K562 (cell line): Measurements from ENCODE around the gene STX11. TPM values are rescaled to one million over a fixed set of nuclear protein-coding genes. Genes with fewer than 3 reads are reported as not detected.
"Not testable (repeated sequence)": the region's sequence is repeated elsewhere in the genome, so short reads cannot be mapped to it uniquely, and the experiment has no call there.

Experiments used
- ATAC-seq: fragments of 200-7000 bp; cut with Tn5 transposase; 3 replicates; pipeline ENCODE4 v1.9.1; 2020; ENCODE audit warnings: moderate library complexity
- BruUV-seq: library from RNA; stranded (reverse); fragments of 400-500 nt; replicated peaks from 2 replicates; lab custom pipeline; 2021; lab: Mats Ljungman, UMichigan
- CTCF ChIA-PET: fragments of 300-600 bp; formaldehyde crosslinking; extraction: SDS; loops from one replicate; lab custom pipeline; 2021; ENCODE audit warnings: low intra/inter-chr PET ratio; lab: Yijun Ruan, JAX
- POLR2A ChIA-PET: fragments of 300-600, 350-650 bp; sonication (Branson Sonifier 250); formaldehyde crosslinking; extraction: SDS; loops from one replicate; lab custom pipeline; 2021; ENCODE audit warnings: antibody characterized with exemption, inconsistent platforms; lab: Yijun Ruan, JAX
- DNase-seq, 4 experiments: peaks; one replicate each; pipeline versions ENCODE4 v3.0.0 to v3.0.0-alpha.2; 2011 to 2018; ENCODE audit warnings: low spot score in 3 of 4, mixed read lengths in 3 of 4; ENCODE audit errors: extremely low read depth in 1 of 4
- FAIRE-seq: peaks from 2 replicates; lab custom pipeline; 2011; peaks lifted over from hg19 to GRCh38; lab: Jason Lieb, UNC
- H2AFZ ChIP-seq: 2 replicates; pipeline ENCODE4 v1.6.0; 2011; ENCODE audit warnings: low read depth, low read length, control low read depth, inconsistent platforms
- H3K27ac ChIP-seq: fragments of 200-600 bp; 3 replicates; pipeline ENCODE4 v1.8.0; 2011; ENCODE audit warnings: low read depth, mild to moderate bottlenecking, control low read depth, inconsistent platforms, low read length, moderate library complexity, mixed read lengths; ENCODE audit errors: extremely low read depth
- H3K27me3 ChIP-seq, 2 experiments: fragments of 300-600 bp in 1 of 2; 2 replicates in 1 of 2; 3 replicates in 1 of 2; pipeline versions ENCODE4 v1.6.0 to v1.8.0; 2011; ENCODE audit warnings: inconsistent platforms in 2 of 2, low read length in 2 of 2, mild to moderate bottlenecking in 1 of 2, mixed read lengths in 1 of 2, moderate library complexity in 1 of 2; ENCODE audit not compliant: control insufficient read depth in 2 of 2, insufficient read depth in 2 of 2
- H3K36me3 ChIP-seq: fragments of 300-600 bp; 3 replicates; pipeline ENCODE4 v1.8.0; 2011; ENCODE audit warnings: mild to moderate bottlenecking, low read length, inconsistent platforms; ENCODE audit not compliant: control insufficient read depth, insufficient read depth
- H3K4me1 ChIP-seq, 2 experiments: fragments of 200-600 bp in 1 of 2; replicated peaks in 1 of 2; 2 replicates in 1 of 2; 3 replicates in 1 of 2; pipeline versions ENCODE4 v1.5.1 to v1.8.0; 2011; ENCODE audit warnings: inconsistent platforms in 2 of 2, low read length in 2 of 2, mild to moderate bottlenecking in 1 of 2, mixed read lengths in 1 of 2, moderate library complexity in 1 of 2; ENCODE audit not compliant: control insufficient read depth in 2 of 2, insufficient read depth in 2 of 2
- H3K4me2 ChIP-seq: 2 replicates; pipeline ENCODE4 v1.6.1; 2011; ENCODE audit warnings: low read length, control low read depth, inconsistent platforms, mixed read lengths; ENCODE audit not compliant: insufficient read depth
- H3K4me3 ChIP-seq: fragments of 200-600 bp; sonication (generic), shearing (Covaris generic); 2 replicates; pipeline ENCODE4 v1.5.1; 2016; ENCODE audit warnings: control low read depth, inconsistent platforms
- H3K79me2 ChIP-seq: fragments of 200-600 bp; 3 replicates; pipeline ENCODE4 v1.8.0; 2011; ENCODE audit warnings: low read length, inconsistent platforms; ENCODE audit not compliant: control insufficient read depth, insufficient read depth
- H3K9ac ChIP-seq, 2 experiments: 2 replicates each; pipeline versions ENCODE4 v1.6.0 to v1.6.1; 2011; ENCODE audit warnings: low read depth in 2 of 2, low read length in 2 of 2, control low read depth in 1 of 2, inconsistent platforms in 1 of 2, mild to moderate bottlenecking in 1 of 2, mixed read lengths in 1 of 2; ENCODE audit not compliant: insufficient read depth in 1 of 2
- H3K9me1 ChIP-seq: one replicate; pipeline ENCODE4 v1.6.0; 2011; ENCODE audit warnings: inconsistent platforms, mild to moderate bottlenecking, low read length, moderate library complexity; ENCODE audit not compliant: control insufficient read depth, insufficient read depth
- H3K9me3 ChIP-seq: replicated peaks from 2 replicates; pipeline ENCODE4 v1.5.1; 2011; ENCODE audit warnings: low read depth, low read length, inconsistent platforms; ENCODE audit not compliant: control insufficient read depth, insufficient read depth
- H4K20me1 ChIP-seq: replicated peaks from 2 replicates; pipeline ENCODE4 v1.6.1; 2011; ENCODE audit warnings: low read length, inconsistent platforms, mixed read lengths; ENCODE audit not compliant: control insufficient read depth, insufficient read depth
- RAD21 ChIP-seq, 2 experiments: fragments of 250-450 bp in 1 of 2; fragments of 450-650 bp in 1 of 2; sonication (Bioruptor Pico) in 1 of 2; formaldehyde crosslinking in 1 of 2; IDR thresholded peaks in 1 of 2; conservative IDR thresholded peaks in 1 of 2; 2 replicates each; pipeline versions ENCODE4 v1.4.0 to v1.8.0; 2020 to 2022; ENCODE audit warnings: mild to moderate bottlenecking in 2 of 2, moderate library complexity in 1 of 2
- WGBS: fragments of 100-300 bp; shearing (Covaris generic); methylation state at CpG from one replicate; pipeline ENCODE4 v1.1.6; 2016; ENCODE audit warnings: low coverage, mixed read lengths; ENCODE audit not compliant: insufficient coverage; ENCODE audit errors: missing lambda C conversion rate; 5-methylcytosine and 5-hydroxymethylcytosine counted together
- in situ Hi-C: fragments of 300-500 bp; cut with MboI; formaldehyde crosslinking; loops from 4 replicates; pipeline ENCODE4 v1.15.0; 2018; ENCODE audit warnings: inconsistent platforms, mixed read lengths
- intact Hi-C: fragments of 100-400 bp; cut with micrococcal nuclease; formaldehyde crosslinking; loops from 2 replicates; pipeline ENCODE4 v1.14.2; 2022
- polyA plus RNA-seq, 8 experiments: library from polyadenylated mRNA; depleted of rRNA in 4 of 8; stranded (reverse) in 5 of 8; unstranded in 3 of 8; fragments of >200 nt; fragmentation: Nextera tagmentation in 2 of 8; fragmentation: Illumina TruSeq in 1 of 8; extraction: Ambion mirVana in 2 of 8; extraction: Trizol in 1 of 8; gene quantifications; 2 replicates each; pipeline versions ENCODE4 v1.2.1 to v1.2.3, GENCODE V29; 2011 to 2014; ENCODE audit warnings: inconsistent platforms in 1 of 8, missing spikeins in 1 of 8
- total RNA-seq, 7 experiments: library from RNA; depleted of rRNA in 6 of 7; stranded (reverse); fragments of >200 nt in 6 of 7; fragmentation: Illumina TruSeq in 2 of 7; extraction: Trizol in 2 of 7; gene quantifications; 2 replicates each; pipeline versions ENCODE4 v1.2.1 to v1.2.3, GENCODE V29; 2011 to 2021; ENCODE audit warnings: low replicate concordance in 1 of 7
- TF ChIP-seq, protein P1 (sequence below): fragments of 450-650 bp; IDR thresholded peaks from 2 replicates; pipeline ENCODE4 v1.6.1; 2016; ENCODE audit warnings: low read depth

The STX11 gene
- total and polyA plus RNA-seq, 9 of the 15 experiments (the other 6 are each of a cell fraction or from before 2014, with no cell fraction given) = 0.06 to 0.73 (median 0.40) TPM

DNA sequence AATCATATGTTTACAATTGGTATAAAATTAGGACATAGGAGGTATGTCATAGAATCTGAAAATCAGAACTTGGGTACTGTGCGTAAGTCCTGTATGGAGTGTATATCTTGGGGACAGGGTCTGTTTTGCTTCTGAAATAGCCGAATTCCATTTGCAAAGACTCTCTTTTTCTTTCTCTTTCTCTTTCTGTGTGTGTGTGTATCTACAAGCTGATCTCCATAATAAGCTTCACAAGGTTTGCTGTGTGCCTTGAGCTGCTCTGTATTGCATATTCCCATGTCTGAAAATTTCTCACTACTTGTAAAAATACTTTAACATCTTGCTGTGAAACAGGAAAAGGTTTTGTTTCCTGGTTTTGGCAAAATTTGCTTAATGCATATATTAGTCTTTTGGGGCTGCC, 29.5 kb downstream of the STX11 start:
- TF ChIP-seq, protein P1, sequence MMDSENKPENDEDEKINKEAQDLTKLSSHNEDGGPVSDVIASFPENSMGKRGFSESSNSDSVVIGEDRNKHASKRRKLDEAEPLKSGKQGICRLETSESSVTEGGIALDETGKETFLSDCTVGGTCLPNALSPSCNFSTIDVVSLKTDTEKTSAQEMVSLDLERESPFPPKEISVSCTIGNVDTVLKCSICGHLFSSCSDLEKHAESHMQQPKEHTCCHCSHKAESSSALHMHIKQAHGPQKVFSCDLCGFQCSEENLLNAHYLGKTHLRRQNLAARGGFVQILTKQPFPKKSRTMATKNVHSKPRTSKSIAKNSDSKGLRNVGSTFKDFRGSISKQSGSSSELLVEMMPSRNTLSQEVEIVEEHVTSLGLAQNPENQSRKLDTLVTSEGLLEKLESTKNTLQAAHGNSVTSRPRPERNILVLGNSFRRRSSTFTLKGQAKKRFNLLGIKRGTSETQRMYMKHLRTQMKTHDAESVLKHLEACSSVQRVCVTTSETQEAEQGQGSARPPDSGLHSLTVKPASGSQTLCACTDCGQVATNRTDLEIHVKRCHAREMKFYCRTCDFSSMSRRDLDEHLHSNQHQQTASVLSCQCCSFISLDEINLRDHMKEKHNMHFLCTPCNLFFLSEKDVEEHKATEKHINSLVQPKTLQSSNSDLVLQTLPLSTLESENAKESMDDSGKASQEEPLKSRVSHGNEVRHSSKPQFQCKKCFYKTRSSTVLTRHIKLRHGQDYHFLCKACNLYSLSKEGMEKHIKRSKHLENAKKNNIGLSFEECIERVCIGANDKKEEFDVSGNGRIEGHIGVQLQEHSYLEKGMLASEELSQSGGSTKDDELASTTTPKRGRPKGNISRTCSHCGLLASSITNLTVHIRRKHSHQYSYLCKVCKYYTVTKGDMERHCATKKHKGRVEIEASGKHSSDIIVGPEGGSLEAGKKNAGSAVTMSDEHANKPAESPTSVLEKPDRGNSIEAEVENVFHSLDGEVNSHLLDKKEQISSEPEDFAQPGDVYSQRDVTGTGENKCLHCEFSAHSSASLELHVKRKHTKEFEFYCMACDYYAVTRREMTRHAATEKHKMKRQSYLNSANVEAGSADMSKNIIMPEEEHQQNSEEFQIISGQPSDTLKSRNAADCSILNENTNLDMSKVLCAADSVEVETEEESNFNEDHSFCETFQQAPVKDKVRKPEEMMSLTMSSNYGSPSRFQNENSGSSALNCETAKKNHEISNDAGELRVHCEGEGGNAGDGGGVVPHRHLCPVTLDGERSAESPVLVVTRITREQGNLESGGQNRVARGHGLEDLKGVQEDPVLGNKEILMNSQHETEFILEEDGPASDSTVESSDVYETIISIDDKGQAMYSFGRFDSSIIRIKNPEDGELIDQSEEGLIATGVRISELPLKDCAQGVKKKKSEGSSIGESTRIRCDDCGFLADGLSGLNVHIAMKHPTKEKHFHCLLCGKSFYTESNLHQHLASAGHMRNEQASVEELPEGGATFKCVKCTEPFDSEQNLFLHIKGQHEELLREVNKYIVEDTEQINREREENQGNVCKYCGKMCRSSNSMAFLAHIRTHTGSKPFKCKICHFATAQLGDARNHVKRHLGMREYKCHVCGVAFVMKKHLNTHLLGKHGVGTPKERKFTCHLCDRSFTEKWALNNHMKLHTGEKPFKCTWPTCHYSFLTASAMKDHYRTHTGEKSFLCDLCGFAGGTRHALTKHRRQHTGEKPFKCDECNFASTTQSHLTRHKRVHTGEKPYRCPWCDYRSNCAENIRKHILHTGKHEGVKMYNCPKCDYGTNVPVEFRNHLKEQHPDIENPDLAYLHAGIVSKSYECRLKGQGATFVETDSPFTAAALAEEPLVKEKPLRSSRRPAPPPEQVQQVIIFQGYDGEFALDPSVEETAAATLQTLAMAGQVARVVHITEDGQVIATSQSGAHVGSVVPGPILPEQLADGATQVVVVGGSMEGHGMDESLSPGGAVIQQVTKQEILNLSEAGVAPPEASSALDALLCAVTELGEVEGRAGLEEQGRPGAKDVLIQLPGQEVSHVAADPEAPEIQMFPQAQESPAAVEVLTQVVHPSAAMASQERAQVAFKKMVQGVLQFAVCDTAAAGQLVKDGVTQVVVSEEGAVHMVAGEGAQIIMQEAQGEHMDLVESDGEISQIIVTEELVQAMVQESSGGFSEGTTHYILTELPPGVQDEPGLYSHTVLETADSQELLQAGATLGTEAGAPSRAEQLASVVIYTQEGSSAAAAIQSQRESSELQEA = no peak
- TF ChIP-seq RAD21 (CRISPR knock-in tag; conservative IDR thresholded peaks at IDR 0.05 in 1 of 2, IDR thresholded peaks at IDR 0.05 in 1 of 2) = no peak
- TF ChIP-seq, all 486 proteins: peak for 0
- peaks cover 3 to 14% of the 10 kb centered on the region in 2 experiments; a peak in 2 of 5 replicates for H3K27me3 ChIP-seq
- DNase-seq (no peak), FAIRE-seq (no peak), ATAC-seq (no peak)
- 33% methylated on average over 2 of the region's 2 CpGs for WGBS
- H3K36me3 ChIP-seq = no peaks in the 10 kb centered on the region
- H2AFZ ChIP-seq = no peak overlapping the region
- H3K4me3 ChIP-seq = no peak overlapping the region
- BruUV-seq = no TSS peak
- no peak overlapping the region for H3K27ac ChIP-seq
- no peaks in the 10 kb centered on the region for H3K79me2 ChIP-seq
- H3K9me3 ChIP-seq = no peaks in the 10 kb centered on the region
- POLR2A ChIA-PET = interaction anchor here (1.3 kb wide), 1 partner anchor 11 kb away, joined by 5 read pairs; no protein-coding TSS in a partner anchor
- intact Hi-C loops (no loop called here), in situ Hi-C loops (no loop called here)
- no peaks in the 10 kb centered on the region for H4K20me1 ChIP-seq
- CTCF ChIA-PET = no interaction called here
- peaks cover 0 to 4% of the 10 kb centered on the region in 2 experiments; a peak in 1 of 5 replicates for H3K4me1 ChIP-seq
- no peak overlapping the region for H3K9ac ChIP-seq
- H3K4me2 ChIP-seq = no peak overlapping the region
- H3K9me1 ChIP-seq = no peaks in the 10 kb centered on the region

DNA sequence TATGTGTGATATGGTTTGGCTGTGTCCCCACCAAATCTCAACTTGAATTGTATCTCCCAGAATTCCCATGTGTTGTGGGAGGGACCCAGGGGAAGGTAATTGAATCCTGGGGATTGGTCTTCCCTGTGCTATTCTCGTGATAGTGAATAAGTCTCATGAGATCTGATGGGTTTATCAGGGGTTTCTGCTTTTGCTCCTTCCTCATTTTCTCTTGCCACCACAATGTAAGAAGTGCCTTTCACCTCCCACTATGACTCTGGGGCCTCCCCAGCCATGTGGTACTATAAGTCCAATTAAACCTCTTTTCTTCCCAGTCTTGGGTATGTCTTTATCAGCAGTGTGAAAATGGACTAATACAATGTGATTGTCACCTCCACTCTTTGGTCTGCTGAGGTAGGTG, 30.0 kb downstream of the STX11 start:
- peaks cover 3 to 12% of the 10 kb centered on the region in 2 experiments; a peak in 2 of 5 replicates for H3K27me3 ChIP-seq
- intact Hi-C loops, H3K4me2 ChIP-seq, H3K9me1 ChIP-seq, in situ Hi-C loops, H3K4me1 ChIP-seq, H2AFZ ChIP-seq, H3K27ac ChIP-seq, H3K4me3 ChIP-seq, ATAC-seq, BruUV-seq, H4K20me1 ChIP-seq, CTCF ChIA-PET, FAIRE-seq, H3K9ac ChIP-seq, H3K36me3 ChIP-seq, H3K79me2 ChIP-seq, H3K9me3 ChIP-seq, DNase-seq: not testable (repeated sequence)
- WGBS = 0% methylated on average over 1 of the region's 1 CpG
- POLR2A ChIA-PET = interaction anchor here (1.3 kb wide), 1 partner anchor 11 kb away, joined by 5 read pairs; no protein-coding TSS in a partner anchor
